AG10803 (cell line): ENCODE measurements around the gene BMP6.

Experiments
- DNase-seq: peaks from one replicate; pipeline ENCODE4 v3.0.0; 2010; ENCODE audit warnings: low read depth
- H3K4me3 ChIP-seq: 2 replicates; pipeline ENCODE4 v1.5.1; 2011; ENCODE audit warnings: mild to moderate bottlenecking, low read length, control low read depth
- TF ChIP-seq, protein P1 (sequence below): conservative IDR thresholded peaks from 2 replicates; pipeline ENCODE4 v1.5.1; 2011; ENCODE audit warnings: mild to moderate bottlenecking, low read length, control low read depth, inconsistent platforms

The BMP6 gene

DNA sequence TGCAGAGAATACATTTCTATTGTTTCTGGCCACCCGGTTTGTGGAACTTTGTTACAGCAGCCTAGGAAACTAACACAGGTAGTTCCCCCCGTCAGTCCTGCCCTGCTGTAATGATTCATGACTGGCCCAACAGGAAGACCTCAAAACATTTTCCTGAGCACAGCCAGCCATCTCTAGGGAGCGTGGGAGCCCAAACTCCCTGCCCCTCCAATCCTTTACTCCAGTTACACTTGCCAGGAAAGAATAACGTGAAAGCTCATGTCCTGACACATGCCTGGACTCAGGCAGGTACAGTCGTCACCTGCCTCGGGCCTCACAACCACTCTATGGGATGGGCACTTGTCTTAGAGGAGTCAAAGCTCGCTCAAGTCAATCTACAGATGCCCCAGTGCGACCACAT is 176.3 kb downstream of the BMP6 start:
- DNase-seq: no peak
- no peak overlapping the region for H3K4me3 ChIP-seq
- TF ChIP-seq, protein P1, sequence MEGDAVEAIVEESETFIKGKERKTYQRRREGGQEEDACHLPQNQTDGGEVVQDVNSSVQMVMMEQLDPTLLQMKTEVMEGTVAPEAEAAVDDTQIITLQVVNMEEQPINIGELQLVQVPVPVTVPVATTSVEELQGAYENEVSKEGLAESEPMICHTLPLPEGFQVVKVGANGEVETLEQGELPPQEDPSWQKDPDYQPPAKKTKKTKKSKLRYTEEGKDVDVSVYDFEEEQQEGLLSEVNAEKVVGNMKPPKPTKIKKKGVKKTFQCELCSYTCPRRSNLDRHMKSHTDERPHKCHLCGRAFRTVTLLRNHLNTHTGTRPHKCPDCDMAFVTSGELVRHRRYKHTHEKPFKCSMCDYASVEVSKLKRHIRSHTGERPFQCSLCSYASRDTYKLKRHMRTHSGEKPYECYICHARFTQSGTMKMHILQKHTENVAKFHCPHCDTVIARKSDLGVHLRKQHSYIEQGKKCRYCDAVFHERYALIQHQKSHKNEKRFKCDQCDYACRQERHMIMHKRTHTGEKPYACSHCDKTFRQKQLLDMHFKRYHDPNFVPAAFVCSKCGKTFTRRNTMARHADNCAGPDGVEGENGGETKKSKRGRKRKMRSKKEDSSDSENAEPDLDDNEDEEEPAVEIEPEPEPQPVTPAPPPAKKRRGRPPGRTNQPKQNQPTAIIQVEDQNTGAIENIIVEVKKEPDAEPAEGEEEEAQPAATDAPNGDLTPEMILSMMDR: no peak

DNA sequence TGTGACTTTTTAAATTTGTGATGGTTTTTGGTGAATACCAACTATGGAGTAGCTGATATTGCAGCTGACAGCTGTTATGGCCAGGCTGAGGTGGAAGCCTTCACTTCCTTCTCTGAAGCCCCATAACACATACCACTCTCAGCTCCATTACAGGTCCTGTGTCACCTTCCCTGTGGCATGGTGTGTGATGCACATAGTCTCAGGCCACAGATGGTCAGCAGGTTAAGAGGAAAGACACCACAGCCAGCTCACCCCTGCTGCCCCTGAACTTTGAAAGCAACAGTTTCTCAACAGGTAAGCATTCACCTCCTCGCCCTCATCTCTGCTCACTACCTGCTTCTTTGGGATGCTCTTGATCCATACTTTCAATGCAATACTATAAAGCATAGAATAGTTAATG is 177.0 kb downstream of the BMP6 start:
- DNase-seq: no peak
- TF ChIP-seq, protein P1: no peak
- no peak overlapping the region for H3K4me3 ChIP-seq

DNA sequence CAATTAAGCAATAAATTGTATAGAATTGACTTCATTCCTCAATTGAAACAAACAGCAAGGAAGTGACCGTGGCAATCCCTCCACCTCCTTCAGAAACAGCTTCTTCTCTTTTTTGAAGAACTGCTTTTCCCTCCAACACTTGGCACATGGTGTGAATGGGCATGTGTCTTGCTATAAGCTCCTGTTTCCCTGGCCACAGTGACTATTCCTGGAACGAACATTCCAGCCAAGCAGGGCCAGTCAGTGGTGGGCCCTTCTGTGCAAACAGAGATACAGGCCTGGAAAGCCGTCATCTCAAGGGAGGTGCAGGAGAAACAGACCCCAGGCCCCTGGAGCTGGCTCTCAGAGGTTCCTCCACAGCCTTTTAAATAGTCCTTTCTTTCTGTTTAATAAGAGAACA is 177.8 kb downstream of the BMP6 start:
- TF ChIP-seq, protein P1: no peak
- no peak for DNase-seq
- H3K4me3 ChIP-seq: no peak overlapping the region

DNA sequence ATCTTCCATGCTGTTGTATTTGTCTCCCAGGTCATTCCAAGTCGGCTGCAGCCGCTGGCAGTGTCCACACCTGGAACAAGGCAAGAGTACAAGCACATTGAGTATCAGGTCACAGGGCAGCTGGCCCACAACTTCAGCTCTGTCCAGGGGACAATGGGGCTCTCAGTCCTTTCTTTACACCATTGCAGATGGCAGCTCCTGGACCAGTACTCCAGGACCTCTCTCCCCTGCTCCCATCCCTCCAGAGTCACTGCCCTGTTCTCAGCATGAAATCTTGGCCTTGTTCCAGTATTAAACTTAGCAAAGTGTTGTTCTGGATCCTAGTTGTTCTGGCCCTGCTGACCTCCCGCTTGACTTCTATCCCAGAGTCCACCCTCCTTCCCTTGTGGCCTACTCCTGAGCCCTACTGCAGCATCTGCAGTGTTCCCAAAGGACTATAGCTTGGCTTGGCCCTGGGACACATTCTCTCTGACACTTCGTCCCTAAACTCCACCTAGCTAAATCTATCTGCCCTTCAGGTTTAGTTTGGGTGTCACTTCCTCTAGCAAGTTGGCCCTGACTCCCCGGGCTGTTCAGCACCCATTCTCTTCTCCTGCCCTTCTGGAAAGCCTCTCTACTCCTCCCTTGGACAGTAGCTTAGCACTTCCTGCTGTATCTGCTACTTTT is 178.9 kb downstream of the BMP6 start:
- H3K4me3 ChIP-seq: no peak overlapping the region
- no peak for DNase-seq
- TF ChIP-seq, protein P1: no peak

DNA sequence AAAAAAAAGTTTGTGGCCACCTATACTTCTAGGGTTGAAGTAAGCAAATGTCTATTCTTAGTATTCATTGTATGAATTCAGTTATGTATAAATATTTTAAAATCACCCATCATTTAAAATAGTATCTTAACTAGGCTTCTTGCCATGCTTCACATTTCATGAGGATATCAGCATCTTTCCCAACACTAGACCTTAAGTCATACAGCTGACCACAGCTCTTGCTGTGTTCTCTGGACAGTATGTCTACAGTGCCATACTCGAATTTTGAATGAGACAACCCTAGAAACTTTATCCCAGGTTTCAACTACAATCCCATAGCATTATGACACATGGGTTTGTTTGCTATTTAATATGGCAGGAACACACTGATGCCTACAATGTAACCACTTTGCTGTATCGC is 179.5 kb downstream of the BMP6 start:
- no peak overlapping the region for H3K4me3 ChIP-seq
- peak; percentile 17 for DNase-seq
- TF ChIP-seq, protein P1: no peak

DNA sequence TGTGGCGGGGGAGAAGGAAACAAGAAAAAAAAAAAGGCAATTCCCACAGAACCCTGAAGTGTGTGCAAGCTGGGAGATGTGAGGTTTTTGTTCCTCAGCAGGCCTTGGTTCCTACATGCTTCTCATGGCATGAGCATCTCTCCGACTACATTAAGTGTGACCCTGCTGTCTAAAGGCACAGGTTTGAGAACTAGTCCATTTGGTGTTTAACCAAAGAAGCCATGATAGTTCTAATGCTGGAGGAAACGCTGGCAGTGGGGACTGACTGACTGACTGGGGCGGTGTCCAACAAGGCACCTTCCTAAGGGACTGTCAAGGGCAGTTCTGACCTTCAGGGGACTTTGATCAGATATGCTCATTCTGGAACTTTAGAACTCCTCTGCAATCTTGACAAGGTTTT is 180.8 kb downstream of the BMP6 start:
- TF ChIP-seq, protein P1: no peak
- no peak for DNase-seq
- H3K4me3 ChIP-seq: no peak overlapping the region

DNA sequence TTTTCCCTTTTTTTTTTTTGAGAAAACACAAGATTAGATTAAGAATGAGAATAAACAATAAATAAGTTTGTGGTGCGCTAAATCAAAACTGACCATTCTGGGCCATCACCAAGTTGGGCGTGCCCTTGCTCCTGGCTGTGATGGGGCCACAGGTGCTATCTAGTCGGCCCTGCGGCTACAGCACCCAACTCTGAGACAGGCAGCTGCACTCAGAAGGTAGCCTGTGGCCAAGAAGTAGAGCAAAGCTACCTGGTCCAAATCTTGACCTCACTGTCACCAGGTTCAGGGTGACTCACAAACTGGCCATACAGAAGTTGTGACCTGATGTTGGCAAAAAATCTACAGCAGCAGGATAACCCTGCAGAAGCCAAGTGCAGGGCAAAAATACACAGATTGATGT is 181.3 kb downstream of the BMP6 start:
- DNase-seq: no peak
- TF ChIP-seq, protein P1: no peak
- H3K4me3 ChIP-seq: no peak overlapping the region
